ENCODE measurements around the gene REEP1.

- no peak for TF ChIP-seq CTCF (tag by site-specific recombination; IDR thresholded peaks at IDR 0.05)
- no peak for TF ChIP-seq ZBTB10 (tag by site-specific recombination; IDR thresholded peaks at IDR 0.05)
- no peak for TF ChIP-seq ZSCAN23 (tag by site-specific recombination; IDR thresholded peaks at IDR 0.05)
- no peak for TF ChIP-seq KLF7 (tag by site-specific recombination; IDR thresholded peaks at IDR 0.05; ENCODE audit: borderline replicate concordance)
Observed at GRCh38 chr2:86240251-86240650, 97.2 kb downstream of the REEP1 start.

All from HEK293 (cell line).